ENCODE measurements around the gene CDH4.

Gene CDH4

GRCh38 chr20:61821735-61822134, 569.7 kb downstream of the CDH4 start:
- DNase-seq (ENCODE audit: low spot score), result no peak

GRCh38 chr20:61822396-61822795, 570.3 kb downstream of the CDH4 start:
- no peak for DNase-seq (ENCODE audit: low spot score)

- no peak for DNase-seq (ENCODE audit: low spot score)
Observed at GRCh38 chr20:61823242-61823641, 571.2 kb downstream of the CDH4 start.

- DNase-seq (ENCODE audit: low spot score), result no peak
Observed at GRCh38 chr20:61828891-61829290, 576.8 kb downstream of the CDH4 start.

GRCh38 chr20:61829526-61829925, 577.5 kb downstream of the CDH4 start:
- no peak for DNase-seq (ENCODE audit: low spot score)

- DNase-seq (ENCODE audit: low spot score), result no peak
Observed at GRCh38 chr20:61830241-61830930, 578.3 kb downstream of the CDH4 start.

GRCh38 chr20:61830991-61831390, 578.9 kb downstream of the CDH4 start:
- no peak for DNase-seq (ENCODE audit: low spot score)

GRCh38 chr20:61832181-61832580, 580.1 kb downstream of the CDH4 start:
- no peak for DNase-seq (ENCODE audit: low spot score)

GRCh38 chr20:61833807-61834610, 581.9 kb downstream of the CDH4 start:
- no peak for DNase-seq (ENCODE audit: low spot score)

- no peak for DNase-seq (ENCODE audit: low spot score)
Observed at GRCh38 chr20:61835301-61835700, 583.2 kb downstream of the CDH4 start.

- DNase-seq (ENCODE audit: low spot score), result no peak
Observed at GRCh38 chr20:61835791-61836350, 583.8 kb downstream of the CDH4 start.

- DNase-seq (ENCODE audit: low spot score), result no peak
Observed at GRCh38 chr20:61837200-61837599, 585.1 kb downstream of the CDH4 start.

GRCh38 chr20:61839223-61839911, 587.3 kb downstream of the CDH4 start:
- DNase-seq (ENCODE audit: low spot score), result no peak

GRCh38 chr20:61839912-61840778, 588.1 kb downstream of the CDH4 start:
- DNase-seq (ENCODE audit: low spot score), result no peak

- no peak for DNase-seq (ENCODE audit: low spot score)
Observed at GRCh38 chr20:61840779-61841455, 588.9 kb downstream of the CDH4 start.

GRCh38 chr20:61841551-61841950, 589.5 kb downstream of the CDH4 start:
- no peak for DNase-seq (ENCODE audit: low spot score)

GRCh38 chr20:61841966-61842365, 589.9 kb downstream of the CDH4 start:
- no peak for DNase-seq (ENCODE audit: low spot score)

GRCh38 chr20:61844621-61845020, 592.6 kb downstream of the CDH4 start:
- DNase-seq (ENCODE audit: low spot score), result no peak

- DNase-seq (ENCODE audit: low spot score), result no peak
Observed at GRCh38 chr20:61845233-61845671, 593.2 kb downstream of the CDH4 start.

GRCh38 chr20:61846074-61846473, 594.0 kb downstream of the CDH4 start:
- DNase-seq (ENCODE audit: low spot score), result no peak
